Measurements from ENCODE around the gene PIP4K2A. TPM values are rescaled to one million over a fixed set of nuclear protein-coding genes. Genes with fewer than 3 reads are reported as not detected.

PIP4K2A gene
- total RNA-seq, 1 donor from 2014 or later = 28.6 TPM

DNA sequence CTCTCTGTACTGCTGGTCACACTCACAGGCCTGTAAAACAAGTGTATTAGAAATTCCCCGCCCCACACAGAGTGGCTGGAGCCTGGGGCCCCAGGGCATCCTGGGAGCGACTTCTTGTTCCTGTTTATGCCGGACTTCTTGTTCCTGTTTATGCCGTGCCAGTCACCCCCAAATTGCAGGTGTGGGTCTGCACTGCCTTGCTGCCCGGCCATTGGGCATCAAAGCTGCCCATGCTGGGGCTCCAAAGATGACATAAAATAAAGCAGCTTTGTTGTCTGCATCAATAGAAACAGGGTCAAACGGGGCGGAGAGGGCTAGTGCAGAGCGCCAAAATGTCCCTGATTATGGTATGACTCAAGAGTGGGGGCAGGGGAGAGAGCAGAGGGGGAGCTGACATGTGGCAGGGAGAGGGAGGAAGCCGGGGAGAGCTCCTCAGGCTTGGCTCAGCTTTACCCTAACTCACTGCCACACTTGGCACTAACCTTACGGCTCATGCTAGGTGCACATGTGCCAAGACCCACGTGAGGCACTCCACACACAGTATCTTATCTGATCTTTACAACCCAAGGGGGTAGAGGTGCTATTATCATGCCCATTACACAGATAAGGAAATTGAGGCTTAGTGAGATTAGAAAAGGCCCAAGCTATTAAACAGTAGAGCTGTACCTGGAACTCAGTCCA lies 98.4 kb downstream of the PIP4K2A start:
- DNase-seq (ENCODE audit: low read depth) = no peak
- TF ChIP-seq, protein P1, sequence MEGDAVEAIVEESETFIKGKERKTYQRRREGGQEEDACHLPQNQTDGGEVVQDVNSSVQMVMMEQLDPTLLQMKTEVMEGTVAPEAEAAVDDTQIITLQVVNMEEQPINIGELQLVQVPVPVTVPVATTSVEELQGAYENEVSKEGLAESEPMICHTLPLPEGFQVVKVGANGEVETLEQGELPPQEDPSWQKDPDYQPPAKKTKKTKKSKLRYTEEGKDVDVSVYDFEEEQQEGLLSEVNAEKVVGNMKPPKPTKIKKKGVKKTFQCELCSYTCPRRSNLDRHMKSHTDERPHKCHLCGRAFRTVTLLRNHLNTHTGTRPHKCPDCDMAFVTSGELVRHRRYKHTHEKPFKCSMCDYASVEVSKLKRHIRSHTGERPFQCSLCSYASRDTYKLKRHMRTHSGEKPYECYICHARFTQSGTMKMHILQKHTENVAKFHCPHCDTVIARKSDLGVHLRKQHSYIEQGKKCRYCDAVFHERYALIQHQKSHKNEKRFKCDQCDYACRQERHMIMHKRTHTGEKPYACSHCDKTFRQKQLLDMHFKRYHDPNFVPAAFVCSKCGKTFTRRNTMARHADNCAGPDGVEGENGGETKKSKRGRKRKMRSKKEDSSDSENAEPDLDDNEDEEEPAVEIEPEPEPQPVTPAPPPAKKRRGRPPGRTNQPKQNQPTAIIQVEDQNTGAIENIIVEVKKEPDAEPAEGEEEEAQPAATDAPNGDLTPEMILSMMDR (conservative IDR thresholded peaks at IDR 0.05; ENCODE audit: low read depth, low read length) = no peak
- peak overlapping the region; percentile 27 for H3K4me3 ChIP-seq (ENCODE audit: low read depth, low read length)

DNA sequence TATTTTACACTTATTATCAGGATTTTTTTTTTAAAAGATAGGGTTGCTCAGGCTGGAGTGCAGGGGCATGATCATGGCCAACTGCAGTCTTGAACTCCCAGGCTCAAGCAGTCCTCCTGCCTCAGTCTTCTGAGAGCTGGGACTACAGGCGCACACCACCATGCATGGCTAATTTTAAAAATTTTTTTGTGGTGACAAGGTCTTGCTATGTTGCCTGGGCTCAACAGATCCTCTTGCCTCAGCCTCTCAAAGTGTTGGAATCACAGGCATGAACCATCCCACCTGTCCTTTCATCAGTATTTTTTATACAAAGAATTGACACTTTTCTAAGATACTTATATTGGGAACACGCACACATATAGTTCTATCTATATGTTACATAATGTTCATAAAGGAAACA lies 99.3 kb downstream of the PIP4K2A start:
- TF ChIP-seq, protein P1 (conservative IDR thresholded peaks at IDR 0.05; ENCODE audit: low read depth, low read length) = no peak
- DNase-seq (ENCODE audit: low read depth) = no peak
- no peak overlapping the region for H3K4me3 ChIP-seq (ENCODE audit: low read depth, low read length)

DNA sequence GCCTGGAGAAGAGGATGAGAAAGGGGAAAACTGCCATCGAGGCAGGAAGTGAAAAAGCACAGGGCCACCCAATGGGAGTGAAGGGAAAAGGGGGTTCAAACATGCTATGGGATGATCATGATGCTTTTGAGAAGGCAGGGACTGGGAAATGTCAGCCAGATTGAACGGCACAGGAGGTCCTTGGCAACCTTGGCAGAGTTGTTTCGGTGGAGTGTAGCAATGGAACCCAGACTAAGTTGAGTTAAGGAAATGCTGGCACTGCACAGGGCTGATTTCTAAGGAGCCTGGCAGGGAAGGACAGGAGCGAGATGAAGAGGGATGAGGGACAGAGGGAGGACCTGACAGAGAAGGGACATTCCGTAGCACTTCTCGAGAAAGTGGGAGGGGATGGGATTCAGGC lies 101.4 kb downstream of the PIP4K2A start:
- no peak for DNase-seq (ENCODE audit: low read depth)
- H3K4me3 ChIP-seq (ENCODE audit: low read depth, low read length) = no peak overlapping the region
- TF ChIP-seq, protein P1 (conservative IDR thresholded peaks at IDR 0.05; ENCODE audit: low read depth, low read length) = no peak

DNA sequence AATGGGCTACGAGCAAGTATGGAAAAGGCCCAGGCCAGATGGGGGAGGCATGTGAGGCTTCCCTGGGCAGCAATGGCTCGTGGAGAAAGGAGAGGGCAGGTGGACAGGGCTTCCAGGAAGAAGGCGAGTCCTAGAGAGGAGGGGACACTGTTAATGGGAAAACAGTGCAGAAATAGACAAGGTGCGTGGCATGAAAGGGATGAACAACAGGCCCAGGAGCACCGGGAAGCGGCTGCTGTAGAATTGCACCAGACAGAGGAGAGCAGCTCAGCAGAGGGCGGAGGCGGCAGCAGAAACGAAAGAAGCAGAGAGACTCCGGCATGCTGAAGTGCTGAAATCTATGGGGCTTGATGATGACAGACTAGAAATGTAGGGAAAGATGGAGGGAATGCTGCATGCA lies 102.1 kb downstream of the PIP4K2A start:
- no peak for DNase-seq (ENCODE audit: low read depth)
- no peak overlapping the region for H3K4me3 ChIP-seq (ENCODE audit: low read depth, low read length)
- TF ChIP-seq, protein P1 (conservative IDR thresholded peaks at IDR 0.05; ENCODE audit: low read depth, low read length) = no peak

DNA sequence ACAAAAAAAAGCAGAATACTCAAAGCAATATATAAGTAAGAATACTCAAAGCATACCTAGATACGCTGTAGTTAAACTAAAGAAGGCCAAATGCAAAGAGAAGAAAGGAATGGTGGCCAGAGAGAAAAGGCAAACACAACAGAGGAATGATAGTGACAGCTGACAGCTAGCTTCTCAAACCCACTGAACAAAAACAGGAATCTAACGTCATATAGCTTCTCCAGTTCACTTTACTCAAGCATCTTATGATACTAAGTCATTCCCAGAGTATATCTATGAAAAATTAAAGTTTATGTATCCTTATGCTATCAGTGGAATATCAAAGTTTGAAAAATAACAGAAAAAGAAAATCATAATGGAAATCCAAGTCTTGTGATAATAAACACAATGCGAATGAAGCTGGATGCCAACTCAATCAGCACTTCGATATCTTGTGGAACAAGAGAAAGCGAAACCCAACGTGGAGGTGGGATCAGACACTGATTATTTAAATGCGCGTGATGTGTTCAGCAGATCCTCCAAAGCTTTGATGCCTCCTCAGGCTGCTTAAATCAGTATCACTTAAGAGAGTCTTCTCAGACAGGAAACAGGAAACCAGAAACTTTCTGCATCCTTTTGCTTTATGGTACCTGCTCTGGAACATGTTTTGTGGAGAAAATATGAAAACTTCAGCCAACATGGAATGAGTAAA lies 102.8 kb downstream of the PIP4K2A start:
- no peak overlapping the region for H3K4me3 ChIP-seq (ENCODE audit: low read depth, low read length)
- TF ChIP-seq, protein P1 (conservative IDR thresholded peaks at IDR 0.05; ENCODE audit: low read depth, low read length) = no peak
- DNase-seq (ENCODE audit: low read depth) = no peak

DNA sequence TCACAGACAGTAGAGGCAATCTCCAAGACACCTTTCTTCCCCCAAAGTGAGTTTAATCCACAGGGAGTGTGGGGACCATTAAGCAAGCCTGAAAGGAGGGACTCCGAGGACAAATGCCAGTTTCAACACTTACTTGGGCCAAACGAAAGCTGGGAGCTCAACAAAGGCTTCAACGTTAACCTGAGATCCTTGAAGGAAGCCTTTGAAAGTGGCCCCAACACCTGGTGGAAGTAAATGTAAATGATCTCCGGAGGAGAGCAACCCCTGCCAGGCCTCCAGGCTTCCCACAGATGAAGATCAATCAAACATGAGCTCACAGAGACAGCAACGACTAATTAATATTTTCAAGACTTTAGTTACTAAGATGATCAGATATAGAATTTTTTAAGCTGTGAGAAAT lies 103.8 kb downstream of the PIP4K2A start:
- no peak overlapping the region for H3K4me3 ChIP-seq (ENCODE audit: low read depth, low read length)
- TF ChIP-seq, protein P1 (conservative IDR thresholded peaks at IDR 0.05; ENCODE audit: low read depth, low read length) = no peak
- no peak for DNase-seq (ENCODE audit: low read depth)

All from epithelial cell of proximal tubule (primary cell).